ENCODE measurements around the gene APOM. TPM values are rescaled to one million over a fixed set of nuclear protein-coding genes. Genes with fewer than 3 reads are reported as not detected.

Gene APOM
- total and polyA plus RNA-seq, 12 donors: 2.3 to 18.2 (median 4.5) TPM; not detected in 1

GRCh38 chr6:31617010-31617409 lies 38.7 kb upstream of the APOM start:
- WGBS, 4 donors: 85 to 97% (median 90%) methylated on average over 2 of the region's 2 CpGs
- TF ChIP-seq, protein P1, sequence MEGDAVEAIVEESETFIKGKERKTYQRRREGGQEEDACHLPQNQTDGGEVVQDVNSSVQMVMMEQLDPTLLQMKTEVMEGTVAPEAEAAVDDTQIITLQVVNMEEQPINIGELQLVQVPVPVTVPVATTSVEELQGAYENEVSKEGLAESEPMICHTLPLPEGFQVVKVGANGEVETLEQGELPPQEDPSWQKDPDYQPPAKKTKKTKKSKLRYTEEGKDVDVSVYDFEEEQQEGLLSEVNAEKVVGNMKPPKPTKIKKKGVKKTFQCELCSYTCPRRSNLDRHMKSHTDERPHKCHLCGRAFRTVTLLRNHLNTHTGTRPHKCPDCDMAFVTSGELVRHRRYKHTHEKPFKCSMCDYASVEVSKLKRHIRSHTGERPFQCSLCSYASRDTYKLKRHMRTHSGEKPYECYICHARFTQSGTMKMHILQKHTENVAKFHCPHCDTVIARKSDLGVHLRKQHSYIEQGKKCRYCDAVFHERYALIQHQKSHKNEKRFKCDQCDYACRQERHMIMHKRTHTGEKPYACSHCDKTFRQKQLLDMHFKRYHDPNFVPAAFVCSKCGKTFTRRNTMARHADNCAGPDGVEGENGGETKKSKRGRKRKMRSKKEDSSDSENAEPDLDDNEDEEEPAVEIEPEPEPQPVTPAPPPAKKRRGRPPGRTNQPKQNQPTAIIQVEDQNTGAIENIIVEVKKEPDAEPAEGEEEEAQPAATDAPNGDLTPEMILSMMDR (IDR thresholded peaks at IDR 0.05): no peak
- TF ChIP-seq POLR2A (IDR thresholded peaks at IDR 0.05): no peak
- Histone ChIP-seq H3K36me3 (replicated peaks in 1 of 2) (no peaks in the 10 kb centered on the region), H3K4me1 (replicated peaks in 1 of 2) (peaks cover 7 to 13% of the 10 kb centered on the region in 2 donors), H3K4me3 (no peak overlapping the region), H3K27me3 (no peaks in the 10 kb centered on the region), H3K27ac (no peak overlapping the region), H3K9me3 (replicated peaks in 1 of 3) (no peaks in the 10 kb centered on the region)
- no peak for DNase-seq
- intact Hi-C loops (cut with DNase I): no loop called here

DNA sequence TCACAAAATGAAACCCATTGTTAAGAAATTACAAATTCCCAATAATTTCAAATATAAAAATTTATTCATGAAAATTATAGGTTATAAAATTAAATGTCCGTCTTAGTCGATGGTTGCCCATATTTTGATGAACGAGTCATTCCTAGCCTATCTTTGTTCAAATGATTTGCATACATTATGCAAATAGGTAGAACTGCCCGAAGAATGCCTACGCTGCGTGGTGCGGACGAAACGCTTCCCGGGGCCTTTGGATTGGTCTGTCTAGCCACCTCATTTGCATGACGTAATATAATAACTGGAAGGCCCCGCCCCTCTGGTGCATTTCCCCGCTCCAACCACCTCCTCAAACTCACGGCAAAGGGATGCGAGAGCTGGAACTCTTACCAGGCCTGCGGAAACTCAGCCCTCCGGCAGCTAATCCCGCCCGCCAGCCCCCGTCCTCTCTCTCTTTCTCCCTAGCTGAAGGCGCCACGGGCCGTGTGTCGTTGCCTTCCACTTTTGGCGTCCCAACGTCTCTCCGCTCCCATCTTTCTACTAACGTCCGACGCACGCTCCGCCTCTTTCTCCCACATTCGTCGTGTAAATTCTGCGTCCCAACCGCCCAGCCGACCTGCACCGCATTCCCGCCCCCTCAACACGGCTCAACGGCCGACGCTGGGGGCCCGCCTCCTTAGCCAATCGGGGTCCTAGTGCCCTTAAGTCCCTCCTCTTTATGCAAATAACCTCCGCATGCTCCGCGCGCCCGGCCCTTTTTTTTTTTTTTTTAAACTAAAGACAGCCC lies 35.7 kb upstream of the APOM start:
- Histone ChIP-seq H3K4me3 (peak overlapping the region in 2 of 4 donors; percentile 14 to 72), H3K9me3 (replicated peaks in 1 of 3) (no peaks in the 10 kb centered on the region), H3K27me3 (no peaks in the 10 kb centered on the region), H3K36me3 (replicated peaks in 1 of 2) (peaks cover 0 to 22% of the 10 kb centered on the region in 2 donors), H3K4me1 (replicated peaks in 1 of 2) (peaks cover 14 to 17% of the 10 kb centered on the region in 2 donors), H3K27ac (peak overlapping the region; percentile 92 to 99 (median 97))
- intact Hi-C loops (cut with DNase I): no loop called here
- DNase-seq: peak; percentile 97 to 99 (median 98)
- peak in 1 of 2 donors; percentile 79 for TF ChIP-seq POLR2A (IDR thresholded peaks at IDR 0.05)
- TF ChIP-seq, protein P1 (IDR thresholded peaks at IDR 0.05): no peak
- WGBS, 4 donors: 0 to 1% (median 1%) methylated on average over 47 to 50 of the region's 50 CpGs

GRCh38 chr6:31620586-31621319 lies 34.9 kb upstream of the APOM start, which contains the start of gene PRRC2A:
Gene PRRC2A (plus strand): TSS chr6:31620715. CDS start chr6:31622790, 2,075 bp downstream.
- no peaks in the 10 kb centered on the region for H3K27me3 ChIP-seq
- H3K9me3 ChIP-seq (replicated peaks in 1 of 3): no peaks in the 10 kb centered on the region
- peaks cover 0 to 30% of the 10 kb centered on the region in 2 donors for H3K36me3 ChIP-seq (replicated peaks in 1 of 2)
- WGBS, 4 donors: 0 to 1% (median 1%) methylated on average over 21 to 66 of the region's 67 CpGs
- intact Hi-C loops (cut with DNase I): no loop called here
- TF ChIP-seq, protein P1 (IDR thresholded peaks at IDR 0.05): peak in 1 of 6 experiments; percentile 14
- TF ChIP-seq POLR2A (IDR thresholded peaks at IDR 0.05): peak; percentile 69 to 78
- peak in 5 of 7 donors; percentile 80 to 86 (median 83) for DNase-seq
- H3K27ac ChIP-seq: peak within 1 kb of the TSS; percentile 92 to 99 (median 97)
- peak within 1 kb of the TSS; percentile 57 to 94 (median 70) for H3K4me3 ChIP-seq
- H3K4me1 ChIP-seq (replicated peaks in 1 of 2): peaks cover 14 to 17% of the 10 kb centered on the region in 2 donors

- Histone ChIP-seq H3K27me3 (no peaks in the 10 kb centered on the region), H3K4me3 (peak overlapping the region; percentile 57 to 94 (median 70)), H3K36me3 (replicated peaks in 1 of 2) (peaks cover 0 to 36% of the 10 kb centered on the region in 2 donors), H3K27ac (peak overlapping the region; percentile 92 to 99 (median 97)), H3K4me1 (replicated peaks in 1 of 2) (peaks cover 14 to 17% of the 10 kb centered on the region in 2 donors), H3K9me3 (replicated peaks in 1 of 3) (no peaks in the 10 kb centered on the region)
- intact Hi-C loops (cut with DNase I): no loop called here
- 4 to 8% (median 6%) methylated on average over 15 of the region's 15 CpGs for WGBS, 4 donors
- TF ChIP-seq, protein P1 (IDR thresholded peaks at IDR 0.05): no peak
- no peak for TF ChIP-seq POLR2A (IDR thresholded peaks at IDR 0.05)
- no peak for DNase-seq
These were observed 34.3 kb upstream of the APOM start for GRCh38 chr6:31621320-31621939.

Data from adrenal gland (tissue), 12 donors.